HFFc6 (cell line): ENCODE measurements around the gene EPHA3. TPM values are rescaled to one million over a fixed set of nuclear protein-coding genes. Genes with fewer than 3 reads are reported as not detected.

Experiments
- DNase-seq: peaks from one replicate; pipeline ENCODE4 v3.0.0-alpha.2; 2018
- H3K27ac Mint-ChIP-seq: 2 replicates; pipeline ENCODE4 v1.8.0; 2020; ENCODE audit warnings: mild to moderate bottlenecking, mixed read lengths
- H3K27me3 Mint-ChIP-seq: 2 replicates; pipeline ENCODE4 v1.8.0; 2021; ENCODE audit warnings: mild to moderate bottlenecking, moderate library complexity, mixed read lengths; ENCODE audit not compliant: insufficient read depth
- H3K36me3 Mint-ChIP-seq: 2 replicates; pipeline ENCODE4 v1.8.0; 2021; ENCODE audit warnings: low read depth, mixed read lengths
- H3K4me1 Mint-ChIP-seq: 2 replicates; pipeline ENCODE4 v1.8.0; 2020; ENCODE audit warnings: low read depth, mixed read lengths
- H3K4me3 Mint-ChIP-seq: 2 replicates; pipeline ENCODE4 v1.8.0; 2020; ENCODE audit warnings: mild to moderate bottlenecking, moderate library complexity, mixed read lengths
- H3K9me3 Mint-ChIP-seq: 2 replicates; pipeline ENCODE4 v1.8.0; 2020; ENCODE audit warnings: mild to moderate bottlenecking, mixed read lengths
- CTCF ChIP-seq: fragments of 200-600 bp; sonication (generic); IDR thresholded peaks from 2 replicates; pipeline ENCODE4 v1.5.0; 2021; ENCODE audit warnings: antibody characterized with exemption, mild to moderate bottlenecking
- total RNA-seq, 6 experiments: library from RNA; stranded (reverse); fragmentation: NEBNext Ultra II Directional; extraction: Animal tissue kit (Norgen Biotek cat#: 25700); gene quantifications; 2 replicates in 1 of 6; 3 replicates in 5 of 6; pipeline ENCODE4 v1.2.3, GENCODE V29; 2021

The EPHA3 gene
- total RNA-seq, 6 experiments from 2014 or later: 0.09 to 0.13 (median 0.11) TPM; not detected in 3

DNA sequence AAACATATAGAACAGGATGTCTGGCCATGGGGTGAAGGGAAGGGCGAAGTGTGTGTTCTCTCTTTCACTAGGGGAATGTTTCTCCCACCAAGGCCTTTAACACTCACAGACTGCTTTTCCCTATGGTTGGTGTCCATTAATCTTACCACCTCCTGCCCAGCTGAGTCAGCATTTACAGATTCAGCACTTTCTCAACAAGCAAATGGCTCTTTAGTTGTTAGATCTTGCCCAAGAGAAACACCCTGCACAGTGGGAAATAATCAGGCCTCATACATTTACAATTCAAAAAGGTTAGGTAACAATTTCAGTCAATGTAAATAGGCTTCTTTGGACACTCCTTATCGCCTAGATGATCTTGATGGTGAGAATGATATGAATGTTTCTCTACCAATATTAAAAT is 418.2 kb downstream of the EPHA3 start:
- DNase-seq: no peak
- Mint-ChIP-seq H3K27me3 (no peaks in the 10 kb centered on the region), H3K36me3 (no peaks in the 10 kb centered on the region), H3K27ac (no peak overlapping the region), H3K4me1 (no peaks in the 10 kb centered on the region), H3K4me3 (no peak overlapping the region), H3K9me3 (peaks cover 18% of the 10 kb centered on the region; the same call in 1 of the 2 replicates)
- TF ChIP-seq CTCF: no peak

GRCh38 chr3:89527736-89528305 is 420.4 kb downstream of the EPHA3 start:
- no peak overlapping the region for H3K27ac Mint-ChIP-seq
- no peaks in the 10 kb centered on the region for H3K27me3 Mint-ChIP-seq
- no peak for TF ChIP-seq CTCF
- H3K4me3 Mint-ChIP-seq: no peak overlapping the region
- H3K36me3 Mint-ChIP-seq: no peaks in the 10 kb centered on the region
- peaks cover 20% of the 10 kb centered on the region; the same call in 1 of the 2 replicates for H3K9me3 Mint-ChIP-seq
- H3K4me1 Mint-ChIP-seq: no peaks in the 10 kb centered on the region
- no peak for DNase-seq
